B cell (primary cell): ENCODE results near the gene CEP63. TPM values are rescaled to one million over a fixed set of nuclear protein-coding genes. Genes with fewer than 3 reads are reported as not detected.
"Not testable (repeated sequence)": the region's sequence is repeated elsewhere in the genome, so short reads cannot be mapped to it uniquely, and the experiment has no call there.

Source experiments
- ATAC-seq: fragments of 200-7000 bp; cut with Tn5 transposase; one replicate; pipeline ENCODE4 v1.10.0; 2021; ENCODE audit warnings: low read depth, mild to moderate bottlenecking, moderate number of reproducible peaks, moderate library complexity
- CTCF ChIA-PET: fragments of 350-600 bp; sonication (Branson Sonifier 250); formaldehyde crosslinking; loops from one replicate; lab custom pipeline; 2021; ENCODE audit warnings: antibody characterized with exemption, inconsistent platforms; lab: Charles Lee
- POLR2A ChIA-PET: fragments of 350-600 bp; sonication (Branson Sonifier 250); formaldehyde crosslinking; loops from one replicate; lab custom pipeline; 2021; ENCODE audit warnings: antibody characterized with exemption; lab: Charles Lee
- DNase-seq: peaks from one replicate; pipeline ENCODE4 v3.0.0; 2013
- H2AFZ ChIP-seq: 2 replicates; pipeline ENCODE4 v1.6.1; 2012; ENCODE audit warnings: mild to moderate bottlenecking, low read depth, low read length; ENCODE audit not compliant: insufficient read depth, poor library complexity, severe bottlenecking
- H3K27ac ChIP-seq, 2 donors: 1 replicate in 1 of 2; 2 replicates in 1 of 2; pipeline ENCODE4 v1.5.1; 2012 to 2013; ENCODE audit warnings: low read length in 2 of 2, mild to moderate bottlenecking in 2 of 2, moderate library complexity in 1 of 2
- H3K27me3 ChIP-seq, 4 experiments: fragments of 200-600 bp in 1 of 4; sonication (generic) in 1 of 4; replicated peaks in 1 of 4; 1 replicate in 2 of 4; 2 replicates in 2 of 4; pipeline versions ENCODE4 v1.6.1 to v1.7.0; 2013 to 2016; ENCODE audit warnings: low read length in 3 of 4, mild to moderate bottlenecking in 2 of 4, mixed read lengths in 1 of 4, moderate library complexity in 1 of 4; ENCODE audit not compliant: insufficient read depth in 4 of 4, control insufficient read depth in 3 of 4; ENCODE audit errors: control extremely low read depth in 1 of 4
- H3K36me3 ChIP-seq, 2 experiments: replicated peaks in 1 of 2; 1 replicate in 1 of 2; 2 replicates in 1 of 2; pipeline versions ENCODE4 v1.6.1 to v1.7.1; 2013; ENCODE audit warnings: low read length in 1 of 2; ENCODE audit not compliant: insufficient read depth in 2 of 2, control insufficient read depth in 1 of 2; ENCODE audit errors: control extremely low read depth in 1 of 2, extremely low read depth in 1 of 2
- H3K4me1 ChIP-seq, 2 donors: fragments of 200-600 bp in 1 of 2; sonication (generic) in 1 of 2; 1 replicate in 1 of 2; 2 replicates in 1 of 2; pipeline versions ENCODE4 v1.5.1 to v1.6.1; 2013 to 2017; ENCODE audit warnings: low read length in 2 of 2; ENCODE audit not compliant: control insufficient read depth in 2 of 2, insufficient read depth in 2 of 2
- H3K4me2 ChIP-seq: replicated peaks from 2 replicates; pipeline ENCODE3; 2012; ENCODE audit warnings: mild to moderate bottlenecking, low read depth, low read length; ENCODE audit not compliant: poor library complexity, severe bottlenecking
- H3K4me3 ChIP-seq, 5 experiments: fragments of 200-600 bp in 1 of 5; sonication (generic) in 1 of 5; 1 replicate in 3 of 5; 2 replicates in 2 of 5; pipeline versions ENCODE4 v1.5.1 to v1.7.0; 2011 to 2016; ENCODE audit warnings: low read length in 4 of 5, mild to moderate bottlenecking in 4 of 5, low read depth in 2 of 5, control low read depth in 1 of 5, moderate library complexity in 1 of 5; ENCODE audit not compliant: insufficient read depth in 1 of 5; ENCODE audit errors: control extremely low read depth in 1 of 5, extremely low read depth in 1 of 5
- H3K79me2 ChIP-seq: fragments of 200-600 bp; sonication (generic); one replicate; pipeline ENCODE4 v1.6.0; 2016; ENCODE audit warnings: low read length; ENCODE audit not compliant: control insufficient read depth, insufficient read depth
- H3K9ac ChIP-seq: fragments of 200-600 bp; sonication (generic); 2 replicates; pipeline ENCODE4 v1.6.1; 2017; ENCODE audit warnings: mild to moderate bottlenecking, low read length, moderate library complexity
- H3K9me3 ChIP-seq, 3 donors: one replicate each; pipeline versions ENCODE4 v1.6.1 to v1.7.1; 2013; ENCODE audit warnings: low read length in 2 of 3; ENCODE audit not compliant: control insufficient read depth in 2 of 3, insufficient read depth in 1 of 3; ENCODE audit errors: control extremely low read depth in 1 of 3
- H4K20me1 ChIP-seq: 2 replicates; pipeline ENCODE4 v1.6.0; 2012; ENCODE audit warnings: mild to moderate bottlenecking, low read length; ENCODE audit not compliant: insufficient read depth, control insufficient read depth, poor library complexity, severe bottlenecking
- H3K27ac Mint-ChIP-seq: one replicate; pipeline ENCODE4 v1.8.0; 2021; ENCODE audit warnings: mixed read lengths
- H3K27me3 Mint-ChIP-seq: one replicate; pipeline ENCODE4 v1.8.0; 2021; ENCODE audit warnings: mixed read lengths
- H3K4me1 Mint-ChIP-seq: one replicate; pipeline ENCODE4 v1.8.0; 2021; ENCODE audit warnings: mixed read lengths
- H3K4me3 Mint-ChIP-seq: one replicate; pipeline ENCODE4 v1.8.0; 2021; ENCODE audit warnings: mixed read lengths
- H3K9me3 Mint-ChIP-seq: one replicate; pipeline ENCODE4 v1.8.0; 2022; ENCODE audit warnings: mixed read lengths; ENCODE audit not compliant: insufficient read depth
- CTCF ChIP-seq: fragments of 200-600 bp; IDR thresholded peaks from one replicate; pipeline ENCODE4 v1.8.0; 2022; ENCODE audit warnings: antibody characterized with exemption, mild to moderate bottlenecking
- EZH2 ChIP-seq: IDR thresholded peaks from 2 replicates; pipeline ENCODE4 v1.6.1; 2012; ENCODE audit warnings: borderline replicate concordance, low read depth, mild to moderate bottlenecking, moderate library complexity, low read length; ENCODE audit not compliant: insufficient read depth, poor library complexity, severe bottlenecking
- WGBS: methylation state at CpG from one replicate; pipeline ENCODE4 v1.1.5; 2013; ENCODE audit warnings: missing lambda C conversion rate; ENCODE audit not compliant: insufficient coverage; 5-methylcytosine and 5-hydroxymethylcytosine counted together
- intact Hi-C: fragments of 100-400 bp; cut with micrococcal nuclease; formaldehyde crosslinking; loops from one replicate; pipeline ENCODE4 v1.10.0; 2022
- polyA plus RNA-seq: library from polyadenylated mRNA; depleted of rRNA; stranded (reverse); fragments of >200 nt; gene quantifications from 2 replicates; pipeline ENCODE4 v1.2.3, GENCODE V29; 2012
- total RNA-seq, 2 donors: library from RNA; stranded (reverse); fragments of 120-200 nt in 1 of 2; gene quantifications; 1 replicate in 1 of 2; 2 replicates in 1 of 2; pipeline versions ENCODE4 v1.2.3 to v1.2.4, GENCODE V29; 2013 to 2022

The CEP63 gene
- total and polyA plus RNA-seq, 2 donors (not counting 1 experiment from before 2014, with no cell fraction given): 9.6 to 35.6 TPM

- Histone ChIP-seq H3K27me3 (no peaks in the 10 kb centered on the region), H3K4me2 (no peak overlapping the region), H3K4me1 (no peaks in the 10 kb centered on the region), H4K20me1 (no peaks in the 10 kb centered on the region), H3K36me3 (peaks cover 0 to 4% of the 10 kb centered on the region in 2 experiments), H3K79me2 (no peaks in the 10 kb centered on the region), H3K27ac (no peak overlapping the region), H3K4me3 (no peak overlapping the region), H3K9me3 (peaks cover 3 to 29% (median 7%) of the 10 kb centered on the region in 3 donors), H3K9ac (no peak overlapping the region), H2AFZ (no peak overlapping the region)
- Mint-ChIP-seq H3K27ac (no peak overlapping the region), H3K4me1 (no peaks in the 10 kb centered on the region), H3K4me3 (no peak overlapping the region), H3K27me3 (no peaks in the 10 kb centered on the region), H3K9me3 (peaks cover 20% of the 10 kb centered on the region)
- intact Hi-C loops: no loop called here
- CTCF ChIA-PET: interaction anchor here (0.6 kb wide), 1 partner anchor 114 kb away, joined by 3 read pairs; no protein-coding TSS in a partner anchor
- 93% methylated on average over 3 of the region's 4 CpGs for WGBS
- ATAC-seq (no peak), DNase-seq (no peak)
- POLR2A ChIA-PET: no interaction called here
- TF ChIP-seq EZH2 (no peak), CTCF (no peak)
Observed at GRCh38 chr3:134567605-134568004, 81.7 kb downstream of the CEP63 start.

GRCh38 chr3:134568790-134569189 is 82.9 kb downstream of the CEP63 start:
- no peak overlapping the region for H3K27ac ChIP-seq
- H3K4me3 ChIP-seq: no peak overlapping the region
- no peaks in the 10 kb centered on the region for H3K4me1 ChIP-seq
- H4K20me1 ChIP-seq: no peaks in the 10 kb centered on the region
- no peaks in the 10 kb centered on the region for H3K27me3 Mint-ChIP-seq
- peaks cover 20% of the 10 kb centered on the region for H3K9me3 Mint-ChIP-seq
- H3K27ac Mint-ChIP-seq: no peak overlapping the region
- H3K4me2 ChIP-seq: no peak overlapping the region
- H3K4me1 Mint-ChIP-seq: no peaks in the 10 kb centered on the region
- peaks cover 0 to 4% of the 10 kb centered on the region in 2 experiments for H3K36me3 ChIP-seq
- ATAC-seq (no peak), DNase-seq (no peak)
- H3K9ac ChIP-seq: no peak overlapping the region
- peaks cover 3 to 29% (median 7%) of the 10 kb centered on the region in 3 donors for H3K9me3 ChIP-seq
- intact Hi-C loops: no loop called here
- POLR2A ChIA-PET: no interaction called here
- 89% methylated on average over 6 of the region's 6 CpGs for WGBS
- no peaks in the 10 kb centered on the region for H3K27me3 ChIP-seq
- H3K79me2 ChIP-seq: no peaks in the 10 kb centered on the region
- H2AFZ ChIP-seq: no peak overlapping the region
- H3K4me3 Mint-ChIP-seq: no peak overlapping the region
- TF ChIP-seq CTCF (no peak), EZH2 (no peak)
- CTCF ChIA-PET: no interaction called here

GRCh38 chr3:134569899-134570298 is 84.0 kb downstream of the CEP63 start:
- DNase-seq, H3K4me1 ChIP-seq, H3K27ac ChIP-seq, H3K27me3 ChIP-seq, H4K20me1 ChIP-seq, H3K4me2 ChIP-seq, H3K27me3 Mint-ChIP-seq, CTCF ChIA-PET, H3K9ac ChIP-seq, H3K4me3 Mint-ChIP-seq, H3K36me3 ChIP-seq, H3K27ac Mint-ChIP-seq, H3K4me3 ChIP-seq, intact Hi-C loops, H2AFZ ChIP-seq, H3K79me2 ChIP-seq, POLR2A ChIA-PET, ATAC-seq, H3K4me1 Mint-ChIP-seq: not testable (repeated sequence)
- WGBS: 89% methylated on average over 1 of the region's 2 CpGs
- H3K9me3 ChIP-seq: peaks cover 3 to 37% (median 7%) of the 10 kb centered on the region in 3 donors
- H3K9me3 Mint-ChIP-seq: peaks cover 20% of the 10 kb centered on the region
